K562 (cell line): ENCODE data around the gene DIS3L. TPM values are rescaled to one million over a fixed set of nuclear protein-coding genes. Genes with fewer than 3 reads are reported as not detected.
A peak's percentile ranks its signal among the peaks of the same experiment; 100 is the strongest.

Source experiments
- ATAC-seq: fragments of 200-7000 bp; cut with Tn5 transposase; 3 replicates; pipeline ENCODE4 v1.9.1; 2020; ENCODE audit warnings: moderate library complexity
- BruUV-seq: library from RNA; stranded (reverse); fragments of 400-500 nt; replicated peaks from 2 replicates; lab custom pipeline; 2021; lab: Mats Ljungman, UMichigan
- CTCF ChIA-PET: fragments of 300-600 bp; formaldehyde crosslinking; extraction: SDS; loops from one replicate; lab custom pipeline; 2021; ENCODE audit warnings: low intra/inter-chr PET ratio; lab: Yijun Ruan, JAX
- POLR2A ChIA-PET: fragments of 300-600, 350-650 bp; sonication (Branson Sonifier 250); formaldehyde crosslinking; extraction: SDS; loops from one replicate; lab custom pipeline; 2021; ENCODE audit warnings: antibody characterized with exemption, inconsistent platforms; lab: Yijun Ruan, JAX
- DNase-seq, 4 experiments: peaks; one replicate each; pipeline versions ENCODE4 v3.0.0 to v3.0.0-alpha.2; 2011 to 2018; ENCODE audit warnings: low spot score in 3 of 4, mixed read lengths in 3 of 4; ENCODE audit errors: extremely low read depth in 1 of 4
- FAIRE-seq: peaks from 2 replicates; lab custom pipeline; 2011; peaks lifted over from hg19 to GRCh38; lab: Jason Lieb, UNC
- H2AFZ ChIP-seq: 2 replicates; pipeline ENCODE4 v1.6.0; 2011; ENCODE audit warnings: low read depth, low read length, control low read depth, inconsistent platforms
- H3K27ac ChIP-seq: fragments of 200-600 bp; 3 replicates; pipeline ENCODE4 v1.8.0; 2011; ENCODE audit warnings: low read depth, mild to moderate bottlenecking, control low read depth, inconsistent platforms, low read length, moderate library complexity, mixed read lengths; ENCODE audit errors: extremely low read depth
- H3K27me3 ChIP-seq, 2 experiments: fragments of 300-600 bp in 1 of 2; 2 replicates in 1 of 2; 3 replicates in 1 of 2; pipeline versions ENCODE4 v1.6.0 to v1.8.0; 2011; ENCODE audit warnings: inconsistent platforms in 2 of 2, low read length in 2 of 2, mild to moderate bottlenecking in 1 of 2, mixed read lengths in 1 of 2, moderate library complexity in 1 of 2; ENCODE audit not compliant: control insufficient read depth in 2 of 2, insufficient read depth in 2 of 2
- H3K36me3 ChIP-seq: fragments of 300-600 bp; 3 replicates; pipeline ENCODE4 v1.8.0; 2011; ENCODE audit warnings: mild to moderate bottlenecking, low read length, inconsistent platforms; ENCODE audit not compliant: control insufficient read depth, insufficient read depth
- H3K4me1 ChIP-seq, 2 experiments: fragments of 200-600 bp in 1 of 2; replicated peaks in 1 of 2; 2 replicates in 1 of 2; 3 replicates in 1 of 2; pipeline versions ENCODE4 v1.5.1 to v1.8.0; 2011; ENCODE audit warnings: inconsistent platforms in 2 of 2, low read length in 2 of 2, mild to moderate bottlenecking in 1 of 2, mixed read lengths in 1 of 2, moderate library complexity in 1 of 2; ENCODE audit not compliant: control insufficient read depth in 2 of 2, insufficient read depth in 2 of 2
- H3K4me2 ChIP-seq: 2 replicates; pipeline ENCODE4 v1.6.1; 2011; ENCODE audit warnings: low read length, control low read depth, inconsistent platforms, mixed read lengths; ENCODE audit not compliant: insufficient read depth
- H3K4me3 ChIP-seq: fragments of 200-600 bp; sonication (generic), shearing (Covaris generic); 2 replicates; pipeline ENCODE4 v1.5.1; 2016; ENCODE audit warnings: control low read depth, inconsistent platforms
- H3K79me2 ChIP-seq: fragments of 200-600 bp; 3 replicates; pipeline ENCODE4 v1.8.0; 2011; ENCODE audit warnings: low read length, inconsistent platforms; ENCODE audit not compliant: control insufficient read depth, insufficient read depth
- H3K9ac ChIP-seq, 2 experiments: 2 replicates each; pipeline versions ENCODE4 v1.6.0 to v1.6.1; 2011; ENCODE audit warnings: low read depth in 2 of 2, low read length in 2 of 2, control low read depth in 1 of 2, inconsistent platforms in 1 of 2, mild to moderate bottlenecking in 1 of 2, mixed read lengths in 1 of 2; ENCODE audit not compliant: insufficient read depth in 1 of 2
- H3K9me1 ChIP-seq: one replicate; pipeline ENCODE4 v1.6.0; 2011; ENCODE audit warnings: inconsistent platforms, mild to moderate bottlenecking, low read length, moderate library complexity; ENCODE audit not compliant: control insufficient read depth, insufficient read depth
- H3K9me3 ChIP-seq: replicated peaks from 2 replicates; pipeline ENCODE4 v1.5.1; 2011; ENCODE audit warnings: low read depth, low read length, inconsistent platforms; ENCODE audit not compliant: control insufficient read depth, insufficient read depth
- H4K20me1 ChIP-seq: replicated peaks from 2 replicates; pipeline ENCODE4 v1.6.1; 2011; ENCODE audit warnings: low read length, inconsistent platforms, mixed read lengths; ENCODE audit not compliant: control insufficient read depth, insufficient read depth
- CHD1 ChIP-seq: fragments of 200-600 bp; sonication (generic); IDR thresholded peaks from one replicate; pipeline ENCODE4 v1.6.1; 2012; ENCODE audit warnings: mild to moderate bottlenecking, moderate library complexity, low read length, inconsistent platforms
- CREM ChIP-seq: IDR thresholded peaks from 2 replicates; pipeline ENCODE4 v1.6.1; 2014; ENCODE audit warnings: antibody characterized with exemption, low read depth
- ELF2 ChIP-seq: fragments of 250-450 bp; sonication (Bioruptor Pico); IDR thresholded peaks from 2 replicates; pipeline ENCODE4 v1.5.0; 2021; ENCODE audit warnings: mild to moderate bottlenecking
- FOXA3 ChIP-seq, 2 experiments: fragments of 450-650 bp in 1 of 2; sonication (generic) in 1 of 2; formaldehyde crosslinking; IDR thresholded peaks in 1 of 2; conservative IDR thresholded peaks in 1 of 2; 2 replicates each; pipeline versions ENCODE4 v1.4.0 to v1.8.0; 2020 to 2022; ENCODE audit warnings: mild to moderate bottlenecking in 2 of 2, missing genetic modification reagents in 1 of 2
- ILF3 ChIP-seq: fragments of 450-650 bp; IDR thresholded peaks from 2 replicates; pipeline ENCODE4 v1.6.1; 2018; ENCODE audit warnings: antibody characterized with exemption, mild to moderate bottlenecking, moderate library complexity, borderline replicate concordance
- KDM1A ChIP-seq, 2 experiments: fragments of 450-650 bp; IDR thresholded peaks; 2 replicates each; pipeline ENCODE4 v1.6.1; 2016; ENCODE audit warnings: mild to moderate bottlenecking in 2 of 2
- RHOXF2B ChIP-seq: fragments of 250-450 bp; sonication (Bioruptor Pico); conservative IDR thresholded peaks from 2 replicates; pipeline ENCODE4 v1.5.1; 2021
- TGIF2 ChIP-seq: sonication (generic); formaldehyde crosslinking; IDR thresholded peaks from 2 replicates; pipeline ENCODE4 v1.8.1; 2022; ENCODE audit warnings: mild to moderate bottlenecking, missing genetic modification reagents, moderate library complexity
- WGBS: fragments of 100-300 bp; shearing (Covaris generic); methylation state at CpG from one replicate; pipeline ENCODE4 v1.1.6; 2016; ENCODE audit warnings: low coverage, mixed read lengths; ENCODE audit not compliant: insufficient coverage; ENCODE audit errors: missing lambda C conversion rate; 5-methylcytosine and 5-hydroxymethylcytosine counted together
- in situ Hi-C: fragments of 300-500 bp; cut with MboI; formaldehyde crosslinking; loops from 4 replicates; pipeline ENCODE4 v1.15.0; 2018; ENCODE audit warnings: inconsistent platforms, mixed read lengths
- intact Hi-C: fragments of 100-400 bp; cut with micrococcal nuclease; formaldehyde crosslinking; loops from 2 replicates; pipeline ENCODE4 v1.14.2; 2022
- polyA plus RNA-seq, 8 experiments: library from polyadenylated mRNA; depleted of rRNA in 4 of 8; stranded (reverse) in 5 of 8; unstranded in 3 of 8; fragments of >200 nt; fragmentation: Nextera tagmentation in 2 of 8; fragmentation: Illumina TruSeq in 1 of 8; extraction: Ambion mirVana in 2 of 8; extraction: Trizol in 1 of 8; gene quantifications; 2 replicates each; pipeline versions ENCODE4 v1.2.1 to v1.2.3, GENCODE V29; 2011 to 2014; ENCODE audit warnings: inconsistent platforms in 1 of 8, missing spikeins in 1 of 8
- total RNA-seq, 7 experiments: library from RNA; depleted of rRNA in 6 of 7; stranded (reverse); fragments of >200 nt in 6 of 7; fragmentation: Illumina TruSeq in 2 of 7; extraction: Trizol in 2 of 7; gene quantifications; 2 replicates each; pipeline versions ENCODE4 v1.2.1 to v1.2.3, GENCODE V29; 2011 to 2021; ENCODE audit warnings: low replicate concordance in 1 of 7

Gene DIS3L
- total and polyA plus RNA-seq, 9 of the 15 experiments (the other 6 are each of a cell fraction or from before 2014, with no cell fraction given), result 5.9 to 34.6 (median 16.9) TPM

GRCh38 chr15:66378814-66379430 is 85.6 kb downstream of the DIS3L start:
- H3K27me3 ChIP-seq, result no peaks in the 10 kb centered on the region
- H3K4me2 ChIP-seq, result no peak overlapping the region
- H3K79me2 ChIP-seq, result no peaks in the 10 kb centered on the region
- H2AFZ ChIP-seq, result no peak overlapping the region
- H3K9ac ChIP-seq, result no peak overlapping the region
- ATAC-seq, result no peak
- no peak for FAIRE-seq
- H3K4me1 ChIP-seq, result no peaks in the 10 kb centered on the region; a peak in 1 of 5 replicates
- no peak overlapping the region for H3K4me3 ChIP-seq
- H3K9me3 ChIP-seq, result no peaks in the 10 kb centered on the region; the same call in 1 of the 2 replicates
- TF ChIP-seq KDM1A (IDR thresholded peaks at IDR 0.05) (no peak), TGIF2 (CRISPR knock-in tag) (no peak), CREM (no peak), FOXA3 (CRISPR knock-in tag; conservative IDR thresholded peaks at IDR 0.05 in 1 of 2, IDR thresholded peaks at IDR 0.05 in 1 of 2) (no peak), ELF2 (CRISPR knock-in tag) (no peak), RHOXF2B (CRISPR knock-in tag) (no peak), ILF3 (no peak), CHD1 (no peak)
- TF ChIP-seq, all 486 proteins: peak for 0
- WGBS, result 77% methylated on average over 7 of the region's 7 CpGs
- intact Hi-C loops, result no loop called here
- CTCF ChIA-PET, result no interaction called here
- TSS peak; percentile 16 for BruUV-seq
- H3K9me1 ChIP-seq, result no peaks in the 10 kb centered on the region
- H4K20me1 ChIP-seq, result no peaks in the 10 kb centered on the region
- H3K27ac ChIP-seq, result no peak overlapping the region
- in situ Hi-C loops, result no loop called here
- H3K36me3 ChIP-seq, result no peaks in the 10 kb centered on the region
- DNase-seq, result no peak
- POLR2A ChIA-PET, result interaction anchor here (1.2 kb wide), 1 partner anchor 9 kb away, joined by 4 read pairs; no protein-coding TSS in a partner anchor
